GM23338 (cell line): ENCODE results near the gene NPAS3. TPM values are rescaled to one million over a fixed set of nuclear protein-coding genes. Genes with fewer than 3 reads are reported as not detected.

Experiments
- ATAC-seq: fragments of 200-7000 bp; cut with Tn5 transposase; 3 replicates; pipeline ENCODE4 v1.9.1; 2020
- DNase-seq: peaks from one replicate; pipeline ENCODE4 v3.0.0-alpha.2; 2015; ENCODE audit warnings: low spot score
- H2AFZ ChIP-seq: fragments of 200-600 bp; sonication (generic); 2 replicates; pipeline ENCODE4 v1.8.0; 2016; ENCODE audit warnings: antibody characterized with exemption, mild to moderate bottlenecking, moderate library complexity
- H3F3A ChIP-seq: fragments of 200-600 bp; sonication (generic); replicated peaks from 2 replicates; pipeline ENCODE4 v1.8.0; 2017; ENCODE audit warnings: antibody characterized with exemption, mixed run types, low read depth
- H3K27ac ChIP-seq: fragments of 200-600 bp; sonication (generic); 2 replicates; pipeline ENCODE4 v1.6.1; 2016; ENCODE audit warnings: low read depth
- H3K27me3 ChIP-seq: fragments of 200-600 bp; sonication (generic); 2 replicates; pipeline ENCODE4 v1.8.0; 2016; ENCODE audit warnings: mild to moderate bottlenecking, mixed run types, moderate library complexity; ENCODE audit not compliant: insufficient read depth
- H3K36me3 ChIP-seq: fragments of 200-600 bp; sonication (generic); 2 replicates; pipeline ENCODE4 v1.8.0; 2016; ENCODE audit warnings: mild to moderate bottlenecking; ENCODE audit not compliant: insufficient read depth
- H3K4me1 ChIP-seq: fragments of 200-600 bp; sonication (generic); 2 replicates; pipeline ENCODE4 v1.8.0; 2016; ENCODE audit warnings: mild to moderate bottlenecking, moderate library complexity; ENCODE audit not compliant: insufficient read depth
- H3K4me2 ChIP-seq: fragments of 200-600 bp; sonication (generic); 2 replicates; pipeline ENCODE4 v1.7.1; 2017; ENCODE audit warnings: mixed run types
- H3K4me3 ChIP-seq: fragments of 200-600 bp; sonication (generic); 2 replicates; pipeline ENCODE4 v1.6.1; 2016; ENCODE audit warnings: mixed run types
- H3K79me2 ChIP-seq: fragments of 200-600 bp; sonication (generic); replicated peaks from 2 replicates; pipeline ENCODE4 v1.8.0; 2017; ENCODE audit warnings: mild to moderate bottlenecking; ENCODE audit not compliant: insufficient read depth
- H3K9me2 ChIP-seq: fragments of 200-600 bp; sonication (generic); 2 replicates; pipeline ENCODE4 v1.8.0; 2017; ENCODE audit not compliant: insufficient read depth
- H4K20me1 ChIP-seq: fragments of 200-600 bp; sonication (generic); replicated peaks from 2 replicates; pipeline ENCODE4 v1.8.0; 2017; ENCODE audit warnings: mild to moderate bottlenecking; ENCODE audit not compliant: insufficient read depth
- H3K27ac Mint-ChIP-seq: 2 replicates; pipeline ENCODE4 v1.8.0; 2020; ENCODE audit warnings: inconsistent platforms, mild to moderate bottlenecking, moderate library complexity, mixed read lengths
- H3K27me3 Mint-ChIP-seq: 3 replicates; pipeline ENCODE4 v1.8.0; 2022; ENCODE audit warnings: low read depth, mild to moderate bottlenecking, moderate library complexity, mixed read lengths, inconsistent platforms; ENCODE audit not compliant: insufficient read depth, poor library complexity
- H3K36me3 Mint-ChIP-seq: 3 replicates; pipeline ENCODE4 v1.8.0; 2021; ENCODE audit warnings: low read depth, mild to moderate bottlenecking, inconsistent platforms, moderate library complexity, mixed read lengths
- H3K4me1 Mint-ChIP-seq: 3 replicates; pipeline ENCODE4 v1.8.0; 2020; ENCODE audit warnings: mild to moderate bottlenecking, inconsistent platforms, mixed read lengths
- H3K4me3 Mint-ChIP-seq: 3 replicates; pipeline ENCODE4 v1.8.0; 2021; ENCODE audit warnings: moderate library complexity, mild to moderate bottlenecking, inconsistent platforms, mixed read lengths
- H3K9me3 Mint-ChIP-seq: 3 replicates; pipeline ENCODE4 v1.8.0; 2020; ENCODE audit warnings: moderate library complexity, mild to moderate bottlenecking, inconsistent platforms, mixed read lengths
- CREB1 ChIP-seq: fragments of 250-450 bp; sonication (Bioruptor Pico); IDR thresholded peaks from 2 replicates; pipeline ENCODE4 v1.5.0; 2020; ENCODE audit warnings: low read depth, mild to moderate bottlenecking, moderate library complexity
- CTCF ChIP-seq, 2 experiments: fragments of 200-600 bp in 1 of 2; sonication (generic) in 1 of 2; conservative IDR thresholded peaks; 2 replicates each; pipeline versions ENCODE4 v1.5.1 to v1.6.1; 2016 to 2017; ENCODE audit warnings: antibody characterized with exemption in 2 of 2, low read depth in 2 of 2, mild to moderate bottlenecking in 2 of 2, moderate library complexity in 1 of 2
- ETS1 ChIP-seq: IDR thresholded peaks from 2 replicates; pipeline ENCODE4 v1.6.1; 2016; ENCODE audit warnings: antibody characterized with exemption
- EZH2 ChIP-seq: fragments of 200-600 bp; sonication (generic); IDR thresholded peaks from one replicate; pipeline ENCODE4 v1.8.0; 2017; ENCODE audit warnings: antibody characterized with exemption, mild to moderate bottlenecking, low read depth; ENCODE audit not compliant: unreplicated experiment
- EZH2phosphoT487 ChIP-seq: fragments of 200-600 bp; sonication (generic); IDR thresholded peaks from one replicate; pipeline ENCODE4 v1.8.1; 2018; ENCODE audit warnings: antibody characterized with exemption; ENCODE audit not compliant: unreplicated experiment
- JUNB ChIP-seq: IDR thresholded peaks from one replicate; pipeline ENCODE4 v1.6.1; 2016; ENCODE audit warnings: antibody characterized with exemption; ENCODE audit not compliant: unreplicated experiment
- NANOG ChIP-seq: IDR thresholded peaks from 2 replicates; pipeline ENCODE4 v1.6.1; 2016; ENCODE audit warnings: antibody characterized with exemption, borderline replicate concordance
- POLR2AphosphoS5 ChIP-seq: IDR thresholded peaks from 2 replicates; pipeline ENCODE4 v1.6.1; 2016; ENCODE audit warnings: antibody characterized with exemption, low read depth
- REST ChIP-seq: IDR thresholded peaks from one replicate; pipeline ENCODE4 v1.6.1; 2018; ENCODE audit warnings: antibody characterized with exemption; ENCODE audit not compliant: unreplicated experiment
- STAT1 ChIP-seq: IDR thresholded peaks from one replicate; pipeline ENCODE4 v1.6.1; 2016; ENCODE audit warnings: antibody characterized with exemption; ENCODE audit not compliant: unreplicated experiment
- ZNF114 ChIP-seq: fragments of 250-450 bp; sonication (Bioruptor Pico); IDR thresholded peaks from 2 replicates; pipeline ENCODE4 v1.5.0; 2020; ENCODE audit warnings: mild to moderate bottlenecking, moderate library complexity
- ZNF331 ChIP-seq: fragments of 250-450 bp; sonication (Bioruptor Pico); IDR thresholded peaks from 2 replicates; pipeline ENCODE4 v1.5.0; 2020; ENCODE audit warnings: low read depth, mild to moderate bottlenecking, moderate library complexity
- ZNF462 ChIP-seq: fragments of 250-450 bp; sonication (Bioruptor Pico); IDR thresholded peaks from 2 replicates; pipeline ENCODE4 v1.5.0; 2020; ENCODE audit warnings: mild to moderate bottlenecking, moderate library complexity
- polyA plus RNA-seq: library from polyadenylated mRNA; unstranded; fragments of >200 nt; fragmentation: Nextera tagmentation; extraction: Ambion mirVana; gene quantifications from 2 replicates; pipeline ENCODE4 v1.2.1, GENCODE V29; 2016
- total RNA-seq: library from RNA; depleted of rRNA; stranded (reverse); fragments of >200 nt; shearing (Covaris generic); gene quantifications from 2 replicates; pipeline ENCODE4 v1.2.3, GENCODE V29; 2014

NPAS3 gene
- total and polyA plus RNA-seq, 2 experiments from 2014 or later, result 0.17 to 0.19 TPM

- H3K4me3 Mint-ChIP-seq, result no peak overlapping the region
- H3K36me3 Mint-ChIP-seq, result no peaks in the 10 kb centered on the region; the same call in 2 of the 3 replicates
- Histone ChIP-seq H3K27ac (no peak overlapping the region), H3K36me3 (no peaks in the 10 kb centered on the region), H4K20me1 (no peaks in the 10 kb centered on the region), H2AFZ (no peak overlapping the region), H3K4me3 (no peak overlapping the region), H3K4me2 (no peak overlapping the region), H3K9me2 (peaks cover 5% of the 10 kb centered on the region; the same call in 1 of the 2 replicates), H3K79me2 (no peaks in the 10 kb centered on the region), H3K4me1 (peaks cover 10% of the 10 kb centered on the region), H3F3A (no peaks in the 10 kb centered on the region), H3K27me3 (no peaks in the 10 kb centered on the region)
- H3K27ac Mint-ChIP-seq, result no peak overlapping the region
- ATAC-seq (no peak), DNase-seq (no peak)
- no peak for TF ChIP-seq JUNB
- TF ChIP-seq STAT1, result no peak
- no peak for TF ChIP-seq ZNF331
- TF ChIP-seq POLR2AphosphoS5, result no peak
- TF ChIP-seq EZH2phosphoT487, result no peak
- TF ChIP-seq ETS1, result no peak
- no peak for TF ChIP-seq CTCF (conservative IDR thresholded peaks at IDR 0.05; ENCODE audit: low read depth in 2 of 2)
- TF ChIP-seq EZH2, result no peak
- TF ChIP-seq REST, result no peak
- no peak for TF ChIP-seq CREB1
- TF ChIP-seq ZNF462 (CRISPR knock-in tag), result no peak
- TF ChIP-seq ZNF114 (CRISPR knock-in tag), result no peak
- TF ChIP-seq NANOG, result no peak
- H3K4me1 Mint-ChIP-seq, result peaks cover 18% of the 10 kb centered on the region
- peaks cover 1% of the 10 kb centered on the region for H3K27me3 Mint-ChIP-seq
- no peaks in the 10 kb centered on the region; the same call in 2 of the 3 replicates for H3K9me3 Mint-ChIP-seq
Observed at GRCh38 chr14:33734387-33734786, 795.7 kb downstream of the NPAS3 start.
